K562 (cell line): ENCODE results near the gene HES6. TPM values are rescaled to one million over a fixed set of nuclear protein-coding genes. Genes with fewer than 3 reads are reported as not detected.

ENCODE experiments used
- CBX3 ChIP-seq, 2 experiments: IDR thresholded peaks; 1 replicate in 1 of 2; 2 replicates in 1 of 2; pipeline ENCODE4 v1.6.1; 2012; ENCODE audit warnings: inconsistent platforms in 2 of 2, low read length in 2 of 2, borderline replicate concordance in 1 of 2, control low read depth in 1 of 2
- CC2D1A ChIP-seq: fragments of 450-650 bp; IDR thresholded peaks from 2 replicates; pipeline ENCODE4 v1.6.1; 2017; ENCODE audit warnings: mild to moderate bottlenecking
- ELF1 ChIP-seq: fragments of 200-800 bp; sonication (Bioruptor generic); IDR thresholded peaks from 2 replicates; pipeline ENCODE4 v1.6.1; 2016; ENCODE audit warnings: missing genetic modification characterization, missing compliant biosample characterization
- JUND ChIP-seq, 2 experiments: IDR thresholded peaks; 2 replicates in 1 of 2; 3 replicates in 1 of 2; pipeline ENCODE4 v1.6.1; 2011; ENCODE audit warnings: borderline replicate concordance in 2 of 2, low read depth in 2 of 2, low read length in 2 of 2, improper control_type of control experiment in 1 of 2, missing biosample characterization in 1 of 2, missing genetic modification characterization in 1 of 2, missing genetic modification reagents in 1 of 2
- MIER1 ChIP-seq: fragments of 450-650 bp; IDR thresholded peaks from 2 replicates; pipeline ENCODE4 v1.6.1; 2016; ENCODE audit warnings: antibody characterized with exemption, mild to moderate bottlenecking, low read depth
- TFAM ChIP-seq: fragments of 250-450 bp; sonication (Bioruptor Pico); conservative IDR thresholded peaks from 2 replicates; pipeline ENCODE4 v1.5.0; 2021; ENCODE audit warnings: mild to moderate bottlenecking, moderate library complexity
- TFE3 ChIP-seq: fragments of 450-650 bp; formaldehyde crosslinking; IDR thresholded peaks from 2 replicates; pipeline ENCODE4 v1.4.0; 2020; ENCODE audit warnings: mild to moderate bottlenecking, mixed read lengths
- ZBTB40 ChIP-seq, 2 experiments: fragments of 450-650 bp in 1 of 2; sonication (generic) in 1 of 2; formaldehyde crosslinking in 1 of 2; IDR thresholded peaks; 2 replicates each; pipeline versions ENCODE4 v1.7.1 to v1.9.0; 2016 to 2022; ENCODE audit warnings: inconsistent platforms in 1 of 2, mild to moderate bottlenecking in 1 of 2, missing genetic modification reagents in 1 of 2
- ZNF444 ChIP-seq: fragments of 250-450 bp; sonication (Bioruptor Pico); IDR thresholded peaks from 2 replicates; pipeline ENCODE4 v1.4.0; 2020; ENCODE audit warnings: mild to moderate bottlenecking, moderate library complexity
- polyA plus RNA-seq, 8 experiments: library from polyadenylated mRNA; depleted of rRNA in 4 of 8; stranded (reverse) in 5 of 8; unstranded in 3 of 8; fragments of >200 nt; fragmentation: Nextera tagmentation in 2 of 8; fragmentation: Illumina TruSeq in 1 of 8; extraction: Ambion mirVana in 2 of 8; extraction: Trizol in 1 of 8; gene quantifications; 2 replicates each; pipeline versions ENCODE4 v1.2.1 to v1.2.3, GENCODE V29; 2011 to 2014; ENCODE audit warnings: inconsistent platforms in 1 of 8, missing spikeins in 1 of 8
- total RNA-seq, 7 experiments: library from RNA; depleted of rRNA in 6 of 7; stranded (reverse); fragments of >200 nt in 6 of 7; fragmentation: Illumina TruSeq in 2 of 7; extraction: Trizol in 2 of 7; gene quantifications; 2 replicates each; pipeline versions ENCODE4 v1.2.1 to v1.2.3, GENCODE V29; 2011 to 2021; ENCODE audit warnings: low replicate concordance in 1 of 7
- TF ChIP-seq, protein P1 (sequence below): IDR thresholded peaks from 2 replicates; pipeline ENCODE4 v1.6.1; 2011; ENCODE audit warnings: borderline replicate concordance, low read depth, mild to moderate bottlenecking, moderate library complexity, low read length; ENCODE audit not compliant: insufficient read depth, poor library complexity, severe bottlenecking

HES6 gene
- total and polyA plus RNA-seq, 9 of the 15 experiments (the other 6 are each of a cell fraction or from before 2014, with no cell fraction given): 6.2 to 133 (median 29.2) TPM

DNA sequence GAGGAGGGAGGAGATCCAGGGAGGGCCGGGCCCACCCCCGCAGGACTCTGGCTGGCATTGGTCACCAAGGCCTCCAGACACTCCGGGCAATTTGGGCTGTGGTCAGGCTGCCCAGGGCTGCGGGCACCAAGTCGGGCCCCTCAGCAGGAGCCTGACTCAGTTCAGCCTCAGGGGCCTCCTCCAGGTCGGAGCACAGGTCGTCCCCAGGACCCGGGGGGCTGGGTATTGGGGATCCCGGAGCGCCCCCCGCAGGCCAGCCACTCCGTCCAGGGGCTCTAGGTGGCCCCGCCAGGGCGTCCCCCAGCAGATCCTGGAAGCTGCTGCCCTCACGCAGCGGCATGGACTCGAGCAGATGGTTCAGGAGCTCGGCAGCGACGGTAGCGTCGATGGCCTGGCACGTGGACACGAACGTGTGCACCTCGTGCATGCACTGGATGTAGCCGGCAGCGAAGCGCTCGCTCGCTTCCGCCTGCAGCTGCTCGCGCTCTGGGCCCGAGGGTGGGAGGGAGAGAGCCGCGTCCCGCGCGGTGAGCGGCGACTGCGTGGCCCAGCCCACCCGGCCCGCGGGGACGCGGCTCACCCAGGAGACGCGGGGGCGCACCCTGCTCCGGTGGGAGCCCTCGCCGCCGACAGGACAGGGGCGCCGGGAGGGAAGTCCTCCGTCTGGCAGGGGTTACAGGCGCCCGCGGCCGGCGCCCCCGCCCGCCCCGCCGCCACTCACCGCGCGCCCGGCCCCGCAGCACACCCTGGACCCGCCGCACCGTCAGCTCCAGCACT is 884 bp downstream of the HES6 start (continued):
- TF ChIP-seq, protein P1, sequence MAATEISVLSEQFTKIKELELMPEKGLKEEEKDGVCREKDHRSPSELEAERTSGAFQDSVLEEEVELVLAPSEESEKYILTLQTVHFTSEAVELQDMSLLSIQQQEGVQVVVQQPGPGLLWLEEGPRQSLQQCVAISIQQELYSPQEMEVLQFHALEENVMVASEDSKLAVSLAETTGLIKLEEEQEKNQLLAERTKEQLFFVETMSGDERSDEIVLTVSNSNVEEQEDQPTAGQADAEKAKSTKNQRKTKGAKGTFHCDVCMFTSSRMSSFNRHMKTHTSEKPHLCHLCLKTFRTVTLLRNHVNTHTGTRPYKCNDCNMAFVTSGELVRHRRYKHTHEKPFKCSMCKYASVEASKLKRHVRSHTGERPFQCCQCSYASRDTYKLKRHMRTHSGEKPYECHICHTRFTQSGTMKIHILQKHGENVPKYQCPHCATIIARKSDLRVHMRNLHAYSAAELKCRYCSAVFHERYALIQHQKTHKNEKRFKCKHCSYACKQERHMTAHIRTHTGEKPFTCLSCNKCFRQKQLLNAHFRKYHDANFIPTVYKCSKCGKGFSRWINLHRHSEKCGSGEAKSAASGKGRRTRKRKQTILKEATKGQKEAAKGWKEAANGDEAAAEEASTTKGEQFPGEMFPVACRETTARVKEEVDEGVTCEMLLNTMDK: no peak
- TF ChIP-seq ZNF444 (CRISPR knock-in tag): no peak
- no peak for TF ChIP-seq CC2D1A
- TF ChIP-seq JUND (IDR thresholded peaks at IDR 0.05; ENCODE audit: borderline replicate concordance, low read depth, low read length): no peak
- TF ChIP-seq JUND (tag; IDR thresholded peaks at IDR 0.05; ENCODE audit: borderline replicate concordance, low read depth, low read length): no peak
- no peak for TF ChIP-seq MIER1
- peak; percentile 32; the same call in 1 of the 2 replicates for TF ChIP-seq ELF1 (tag)
- TF ChIP-seq TFAM (CRISPR knock-in tag): no peak
- no peak for TF ChIP-seq TFE3 (CRISPR knock-in tag)
- TF ChIP-seq ZBTB40 (IDR thresholded peaks at IDR 0.05): no peak; the same call in 1 of the 2 replicates
- TF ChIP-seq ZBTB40 (CRISPR knock-in tag; IDR thresholded peaks at IDR 0.05): peak; percentile 79
- peak in 1 of 2 experiments; percentile 96; a peak in 2 of 3 replicates for TF ChIP-seq CBX3 (IDR thresholded peaks at IDR 0.05; ENCODE audit: borderline replicate concordance in 1 of 2, low read length in 2 of 2)
